KOPT-K1 (cell line): Measurements from ENCODE around the gene CCL15.
"Not testable (repeated sequence)": the region's sequence is repeated elsewhere in the genome, so short reads cannot be mapped to it uniquely, and the experiment has no call there.

Experiments used
- H3K27ac ChIP-seq: fragments of 200-600 bp; sonication (generic); 2 replicates; pipeline ENCODE4 v1.5.1; 2016; ENCODE audit warnings: antibody characterized with exemption, mild to moderate bottlenecking, low read depth, low read length; ENCODE audit not compliant: poor library complexity, severe bottlenecking
- H3K36me3 ChIP-seq: fragments of 200-600 bp; sonication (generic); 2 replicates; pipeline ENCODE4 v1.5.1; 2017; ENCODE audit warnings: antibody characterized with exemption, mild to moderate bottlenecking, low read length, moderate library complexity; ENCODE audit not compliant: insufficient read depth
- H3K9me3 ChIP-seq: fragments of 200-600 bp; sonication (generic); 2 replicates; pipeline ENCODE4 v1.5.1; 2017; ENCODE audit warnings: antibody characterized with exemption, low read length, mild to moderate bottlenecking; ENCODE audit not compliant: insufficient read depth, poor library complexity, severe bottlenecking

The CCL15 gene, protein sequence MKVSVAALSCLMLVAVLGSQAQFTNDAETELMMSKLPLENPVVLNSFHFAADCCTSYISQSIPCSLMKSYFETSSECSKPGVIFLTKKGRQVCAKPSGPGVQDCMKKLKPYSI

GRCh38 chr17:36001110-36001771 lies at the start of gene CCL15:
CCL15 (minus strand) TSS chr17:36001553; CDS start chr17:36001492, 61 bp downstream.
- H3K27ac ChIP-seq, result no peak within 1 kb of the TSS
- no peaks in the 10 kb centered on the region for H3K36me3 ChIP-seq
- no peaks in the 10 kb centered on the region for H3K9me3 ChIP-seq

- Histone ChIP-seq H3K9me3 (peaks cover 11% of the 10 kb centered on the region), H3K36me3 (no peaks in the 10 kb centered on the region), H3K27ac (no peak overlapping the region)
These were observed 48.3 kb upstream of the CCL15 start for GRCh38 chr17:36049643-36050042.

DNA sequence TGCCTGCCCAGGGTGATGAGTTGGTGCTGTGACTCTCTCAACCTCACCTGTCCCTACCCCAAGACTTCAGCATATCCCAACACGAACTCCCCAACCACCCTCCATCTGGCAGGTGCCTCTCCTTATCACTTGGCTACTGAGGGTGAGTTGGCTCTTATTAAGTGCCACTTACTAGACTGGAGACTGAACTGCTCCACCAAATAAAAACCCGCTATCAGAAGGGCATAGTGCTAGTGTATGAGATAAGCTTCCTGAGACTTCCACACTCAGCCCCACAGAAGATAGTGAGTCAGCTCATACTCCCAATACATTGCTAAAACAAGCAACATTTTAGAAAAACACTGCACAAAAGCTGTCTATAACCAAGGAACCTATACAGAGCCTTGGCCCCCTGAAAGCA lies 46.7 kb upstream of the CCL15 start:
- Histone ChIP-seq H3K36me3 (no peaks in the 10 kb centered on the region), H3K9me3 (peaks cover 11% of the 10 kb centered on the region), H3K27ac (no peak overlapping the region)

DNA sequence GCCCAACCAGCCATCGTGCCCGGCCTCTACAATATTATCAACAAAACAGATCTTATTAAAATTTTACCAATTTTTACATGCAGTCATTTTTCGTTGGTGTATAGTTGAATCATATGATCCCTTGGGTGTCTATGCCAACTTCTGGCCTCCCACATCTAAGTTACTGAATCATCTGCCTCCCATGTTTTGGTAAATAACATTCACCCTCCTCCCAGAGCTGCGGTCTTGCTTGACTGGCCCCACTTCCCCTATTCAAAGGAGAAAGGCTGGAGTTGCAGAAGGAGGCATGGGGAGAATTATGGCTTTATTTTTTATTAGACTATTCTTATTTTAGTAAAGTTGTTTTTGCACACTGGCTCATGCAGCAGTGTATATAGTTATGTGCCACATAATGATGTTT lies 34.9 kb upstream of the CCL15 start:
- no peak overlapping the region for H3K27ac ChIP-seq
- H3K36me3 ChIP-seq, result no peaks in the 10 kb centered on the region
- H3K9me3 ChIP-seq, result no peaks in the 10 kb centered on the region

DNA sequence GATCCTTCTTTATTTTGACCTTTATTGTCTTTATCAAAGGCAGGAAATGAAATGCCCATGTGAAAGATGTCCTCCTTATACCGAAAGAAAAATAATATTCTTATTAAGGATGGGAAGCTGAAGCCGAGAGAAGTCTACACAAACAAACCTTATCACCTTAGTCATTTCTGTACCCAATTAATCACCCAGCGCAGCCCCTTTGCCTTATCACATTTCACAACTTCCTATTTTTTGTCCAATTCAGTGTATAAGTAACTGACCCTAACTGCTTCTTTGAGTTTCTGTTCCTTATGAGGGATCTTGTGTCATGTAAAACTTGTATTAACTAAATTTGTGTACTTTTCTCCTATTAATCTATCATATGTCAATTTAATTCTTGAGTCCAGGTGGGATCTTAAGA lies 32.8 kb upstream of the CCL15 start:
- H3K36me3 ChIP-seq, result no peaks in the 10 kb centered on the region

GRCh38 chr17:36030956-36031355 lies 29.6 kb upstream of the CCL15 start:
- Histone ChIP-seq H3K36me3 (no peaks in the 10 kb centered on the region), H3K9me3 (no peaks in the 10 kb centered on the region), H3K27ac (no peak overlapping the region)

More for the DNA sequence above, 32.8 kb upstream of the CCL15 start:
- H3K9me3 ChIP-seq, result no peaks in the 10 kb centered on the region
- no peak overlapping the region for H3K27ac ChIP-seq

GRCh38 chr17:36027761-36028160 lies 26.4 kb upstream of the CCL15 start:
- H3K9me3 ChIP-seq, result no peaks in the 10 kb centered on the region
- no peaks in the 10 kb centered on the region for H3K36me3 ChIP-seq
- H3K27ac ChIP-seq, result no peak overlapping the region

DNA sequence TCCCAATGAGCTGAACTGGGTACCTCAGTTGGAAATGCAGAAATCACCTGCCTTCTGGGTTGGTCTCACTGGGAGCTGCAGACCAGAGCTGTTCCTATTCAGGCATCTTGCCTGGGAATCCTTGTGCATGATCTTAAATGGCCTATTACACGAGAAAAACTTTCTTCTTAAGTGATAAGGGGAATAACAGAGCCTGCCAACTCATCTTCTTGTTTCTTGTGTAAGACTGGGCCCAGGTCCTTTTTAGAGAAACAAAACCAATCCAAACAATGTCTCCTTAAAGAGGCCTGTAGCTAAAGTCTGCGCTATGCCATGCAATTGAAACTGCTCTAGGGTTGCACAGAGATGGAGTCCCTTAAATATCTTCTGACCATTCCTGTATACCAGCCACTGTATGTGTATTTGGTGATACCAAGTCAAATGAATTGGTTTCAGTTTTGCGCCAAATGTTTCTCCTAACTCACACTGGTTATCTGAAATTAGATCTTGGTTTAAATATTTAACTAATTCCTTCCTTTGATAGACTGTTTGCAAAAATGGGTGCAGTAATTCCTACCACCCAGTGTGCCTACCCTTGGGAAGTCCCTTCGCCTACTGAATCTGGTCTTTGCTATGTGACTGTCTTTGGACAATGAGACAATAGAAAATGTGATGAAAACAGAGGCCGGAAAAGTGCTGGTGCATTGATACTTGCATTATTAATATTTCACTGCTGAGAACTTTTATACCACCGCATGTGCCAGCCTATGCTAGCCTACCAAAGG lies 22.9 kb upstream of the CCL15 start:
- H3K9me3 ChIP-seq, result no peaks in the 10 kb centered on the region
- no peak overlapping the region for H3K27ac ChIP-seq

DNA sequence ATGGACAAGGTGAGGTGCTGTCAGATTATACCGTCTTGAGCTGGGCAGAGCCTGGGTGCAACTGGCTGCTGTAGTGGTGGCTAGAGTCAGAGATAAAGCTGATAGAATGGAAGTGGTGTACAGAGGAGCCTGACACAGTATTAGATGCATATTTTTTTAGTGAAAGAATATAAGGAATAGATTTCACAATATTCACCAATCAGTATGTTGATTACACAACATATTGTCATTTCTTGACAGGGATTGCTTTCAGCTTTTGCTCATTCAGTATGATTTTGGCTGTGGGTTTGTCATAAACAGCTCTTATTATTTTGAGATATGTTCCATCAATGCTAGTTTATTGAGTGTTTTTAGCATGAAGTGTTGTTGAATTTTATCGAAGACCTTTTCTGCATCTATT lies 18.1 kb upstream of the CCL15 start:
- no peak overlapping the region for H3K27ac ChIP-seq

More for the DNA sequence above, 22.9 kb upstream of the CCL15 start:
- H3K36me3 ChIP-seq, result no peaks in the 10 kb centered on the region

DNA sequence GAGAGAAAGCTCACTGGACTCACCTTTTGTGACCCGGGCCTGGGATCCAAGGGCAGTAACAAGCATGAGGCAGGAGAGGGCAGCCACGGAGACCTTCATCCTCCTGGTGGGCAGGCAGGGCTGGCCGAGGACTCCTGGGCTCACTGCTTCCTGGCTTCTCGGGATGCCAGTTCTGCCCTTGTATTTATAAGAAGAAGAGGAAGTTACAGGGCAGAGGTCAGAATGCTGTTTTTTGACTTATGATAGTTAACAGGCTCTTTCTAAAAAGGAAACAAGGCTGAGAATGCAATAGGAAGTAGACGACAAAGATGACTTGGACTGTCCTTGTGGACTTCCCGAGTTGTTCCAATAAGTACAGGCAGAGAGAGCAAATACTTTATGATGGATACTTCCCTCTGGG lies 16.4 kb upstream of the CCL15 start, which contains the start of gene CCL23:
Gene CCL23, minus strand, starts transcription at position 174 of the 400 bp plus-strand sequence. Its CDS starts 75 bp downstream, at position 99.
- Histone ChIP-seq H3K9me3 (no peaks in the 10 kb centered on the region), H3K36me3 (no peaks in the 10 kb centered on the region), H3K27ac (no peak within 1 kb of the TSS)

More for the DNA sequence above, 18.1 kb upstream of the CCL15 start:
- Histone ChIP-seq H3K36me3 (no peaks in the 10 kb centered on the region), H3K9me3 (no peaks in the 10 kb centered on the region)

- Histone ChIP-seq H3K9me3 (no peaks in the 10 kb centered on the region), H3K36me3 (no peaks in the 10 kb centered on the region), H3K27ac (no peak overlapping the region)
These were observed 15.2 kb upstream of the CCL15 start for GRCh38 chr17:36016555-36016954.

- not testable (repeated sequence) for H3K27ac ChIP-seq, H3K36me3 ChIP-seq, H3K9me3 ChIP-seq
These were observed 14.5 kb upstream of the CCL15 start for GRCh38 chr17:36015895-36016294.

DNA sequence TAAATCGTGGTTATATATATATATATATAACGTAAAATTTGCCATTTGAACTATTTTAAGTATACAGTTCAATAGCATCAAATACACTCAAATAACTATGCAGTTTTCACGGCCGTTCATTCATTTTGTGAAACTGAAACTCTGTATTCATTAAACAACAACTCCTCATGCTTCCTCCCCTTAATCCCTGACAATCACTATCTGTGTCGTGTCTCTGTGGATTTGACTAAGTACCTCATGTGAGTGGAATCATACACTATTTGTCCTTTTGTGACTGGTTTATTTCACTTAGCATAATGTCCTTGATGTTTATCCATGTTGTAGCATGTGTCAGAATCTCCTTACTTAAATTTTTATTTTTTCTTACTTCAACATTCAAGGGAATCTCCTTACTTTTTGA lies 13.6 kb upstream of the CCL15 start:
- Histone ChIP-seq H3K9me3 (peaks cover 2% of the 10 kb centered on the region), H3K27ac (no peak overlapping the region), H3K36me3 (no peaks in the 10 kb centered on the region)

GRCh38 chr17:36011201-36011600 lies 9.8 kb upstream of the CCL15 start:
- H3K9me3 ChIP-seq, result peaks cover 19% of the 10 kb centered on the region
- no peaks in the 10 kb centered on the region for H3K36me3 ChIP-seq
- H3K27ac ChIP-seq, result no peak overlapping the region

DNA sequence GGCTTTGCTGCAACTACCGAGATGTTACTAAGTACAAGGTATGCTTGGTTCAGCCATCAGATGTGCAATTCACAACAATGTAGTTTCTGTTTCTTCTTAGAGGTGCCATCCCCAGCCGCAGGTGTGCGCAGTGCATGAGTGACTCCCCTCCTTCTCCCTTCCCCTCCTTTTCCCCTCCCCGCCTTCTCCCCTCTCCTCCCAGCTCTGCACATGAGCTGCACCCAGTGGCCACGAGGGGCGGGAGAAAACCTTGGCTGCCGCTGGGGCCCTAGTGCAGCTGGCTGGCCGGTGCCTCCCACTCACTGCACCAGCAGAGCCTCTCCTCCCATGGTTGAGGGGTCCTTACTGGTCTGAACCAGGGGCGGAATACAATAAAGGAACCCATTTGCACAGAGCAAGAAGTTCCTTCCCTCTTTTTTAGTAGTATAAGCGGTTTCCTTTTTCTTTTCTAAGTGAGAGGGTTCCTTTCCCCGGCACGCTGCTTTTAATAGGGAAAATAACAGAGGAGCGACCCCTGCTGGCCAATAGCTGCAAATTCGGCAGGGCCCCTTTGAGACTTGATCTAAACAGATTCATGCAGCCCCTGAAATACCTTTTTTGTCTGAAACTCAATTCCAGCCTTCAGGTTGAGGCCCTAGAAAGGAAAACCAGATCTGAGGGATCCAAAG lies 7.8 kb upstream of the CCL15 start:
- no peaks in the 10 kb centered on the region for H3K36me3 ChIP-seq
- H3K9me3 ChIP-seq, result peaks cover 19% of the 10 kb centered on the region

More for the DNA sequence above, 7.8 kb upstream of the CCL15 start:
- no peak overlapping the region for H3K27ac ChIP-seq
